PC-9 (cell line): ENCODE measurements around the gene GAR1.

Experiments used
- CTCF ChIP-seq: fragments of 200-600 bp; sonication (generic); conservative IDR thresholded peaks from 2 replicates; pipeline ENCODE4 v1.6.1; 2017; ENCODE audit warnings: mixed run types, antibody characterized with exemption, mild to moderate bottlenecking, moderate library complexity
- EZH2 ChIP-seq: fragments of 200-600 bp; sonication (generic); IDR thresholded peaks from 2 replicates; pipeline ENCODE4 v1.8.0; 2017; ENCODE audit warnings: antibody characterized with exemption, low read depth

GRCh38 chr4:109827672-109828071 lies 12.1 kb downstream of the GAR1 start, which contains the start of gene RRH:
- TF ChIP-seq CTCF (no peak), EZH2 (no peak)
